ENCODE measurements around the gene SPATC1L. TPM values are rescaled to one million over a fixed set of nuclear protein-coding genes. Genes with fewer than 3 reads are reported as not detected.
A peak's percentile ranks its signal among the peaks of the same experiment; 100 is the strongest.
"Not testable (repeated sequence)": the region's sequence is repeated elsewhere in the genome, so short reads cannot be mapped to it uniquely, and the experiment has no call there.

SPATC1L gene
- total RNA-seq, 1 experiment from 2014 or later = 36.0 TPM

- Histone ChIP-seq H3K56ac (ENCODE audit: insufficient read length, low read depth, low read length) (no peak overlapping the region), H3K14ac (ENCODE audit: insufficient read depth, low read length) (no peak overlapping the region), H2BK120ac (ENCODE audit: low read depth, low read length, poor library complexity, severe bottlenecking) (no peak overlapping the region), H3T11ph (ENCODE audit: low read length) (no peak overlapping the region), H3K23ac (ENCODE audit: insufficient read length, low read depth, low read length) (no peak overlapping the region), H2BK20ac (ENCODE audit: low read depth, low read length, poor library complexity, severe bottlenecking) (no peak overlapping the region), H3K27me3 (ENCODE audit: insufficient read depth, low read length) (no peaks in the 10 kb centered on the region), H2AK5ac (ENCODE audit: insufficient read length, low read length) (no peak overlapping the region), H2BK12ac (ENCODE audit: insufficient read length, low read depth, low read length) (no peak overlapping the region), H2AFZ (ENCODE audit: low read length) (no peak overlapping the region), H4K8ac (replicated peaks; ENCODE audit: insufficient read length, low read depth, low read length) (no peak overlapping the region), H3K9me3 (ENCODE audit: control insufficient read depth, low read depth, low read length) (no peaks in the 10 kb centered on the region), H3K23me2 (ENCODE audit: insufficient read length, low read depth, low read length, poor library complexity, severe bottlenecking) (peaks cover 7% of the 10 kb centered on the region), H3K4me1 (ENCODE audit: insufficient read depth, low read length) (peaks cover 4% of the 10 kb centered on the region; the same call in 1 of the 2 replicates), H3K79me1 (ENCODE audit: insufficient read depth, low read depth, low read length, poor library complexity, severe bottlenecking) (no peaks in the 10 kb centered on the region), H2BK15ac (ENCODE audit: low read depth, low read length) (no peak overlapping the region), H3K9ac (ENCODE audit: extremely low read depth, insufficient read length, low read length) (no peak overlapping the region), H3K18ac (ENCODE audit: insufficient read length, low read depth, low read length) (no peak overlapping the region), H4K91ac (ENCODE audit: insufficient read length, low read depth, low read length) (no peak overlapping the region), H3K4me2 (ENCODE audit: insufficient read depth, insufficient read length, low read length) (peak overlapping the region; percentile 61), H4K5ac (ENCODE audit: insufficient read length, low read depth, low read length) (no peak overlapping the region), H3K27ac (ENCODE audit: insufficient read length, low read depth, low read length) (no peak overlapping the region), H3K4ac (ENCODE audit: low read depth, low read length) (no peak overlapping the region), H4K20me1 (ENCODE audit: control insufficient read depth, insufficient read depth, insufficient read length) (no peaks in the 10 kb centered on the region), H3K79me2 (ENCODE audit: insufficient read depth, low read length) (no peaks in the 10 kb centered on the region), H2BK5ac (ENCODE audit: insufficient read length, low read length) (no peak overlapping the region)
- DNase-seq = peak; percentile 95
- peak overlapping the region; percentile 89 to 99 (median 96); a peak in 6 of 7 replicates for H3K27ac Mint-ChIP-seq
- no CpG with 5 or more reads among the region's 30 CpGs for WGBS (ENCODE audit: extremely low coverage, insufficient read length, low lambda C conversion rate)
- H3K9me3 Mint-ChIP-seq = no peaks in the 10 kb centered on the region
- no peaks in the 10 kb centered on the region for H3K27me3 Mint-ChIP-seq (ENCODE audit: low read depth)
- TF ChIP-seq CTCF (conservative IDR thresholded peaks at IDR 0.05) = no peak
- H3K4me1 Mint-ChIP-seq = peaks cover 29 to 35% of the 10 kb centered on the region in 2 experiments
- H3K4me3 Mint-ChIP-seq = peak overlapping the region; percentile 74 to 89
- H3K36me3 Mint-ChIP-seq (ENCODE audit: insufficient read depth in 1 of 3, low read depth in 3 of 3) = peaks cover 4 to 15% (median 8%) of the 10 kb centered on the region in 3 experiments; a peak in 6 of 7 replicates
These were observed 631 bp upstream of the SPATC1L start for GRCh38 chr21:46184625-46185555.

- not testable (repeated sequence) for H4K91ac ChIP-seq (ENCODE audit: insufficient read length, low read depth, low read length); H2BK20ac ChIP-seq (ENCODE audit: low read depth, low read length, poor library complexity, severe bottlenecking); H2AK5ac ChIP-seq (ENCODE audit: insufficient read length, low read length); H3T11ph ChIP-seq (ENCODE audit: low read length); H3K14ac ChIP-seq (ENCODE audit: insufficient read depth, low read length); H3K18ac ChIP-seq (ENCODE audit: insufficient read length, low read depth, low read length); H2AFZ ChIP-seq (ENCODE audit: low read length); H3K27me3 Mint-ChIP-seq (ENCODE audit: low read depth); H3K79me1 ChIP-seq (ENCODE audit: insufficient read depth, low read depth, low read length, poor library complexity, severe bottlenecking); H3K27me3 ChIP-seq (ENCODE audit: insufficient read depth, low read length); H3K4ac ChIP-seq (ENCODE audit: low read depth, low read length); H3K56ac ChIP-seq (ENCODE audit: insufficient read length, low read depth, low read length); H3K4me1 ChIP-seq (ENCODE audit: insufficient read depth, low read length); DNase-seq; H3K9ac ChIP-seq (ENCODE audit: extremely low read depth, insufficient read length, low read length); H4K8ac ChIP-seq (replicated peaks; ENCODE audit: insufficient read length, low read depth, low read length); H2BK120ac ChIP-seq (ENCODE audit: low read depth, low read length, poor library complexity, severe bottlenecking); H3K27ac Mint-ChIP-seq; H3K23ac ChIP-seq (ENCODE audit: insufficient read length, low read depth, low read length); H3K79me2 ChIP-seq (ENCODE audit: insufficient read depth, low read length); H2BK15ac ChIP-seq (ENCODE audit: low read depth, low read length); H3K9me3 ChIP-seq (ENCODE audit: control insufficient read depth, low read depth, low read length); H2BK12ac ChIP-seq (ENCODE audit: insufficient read length, low read depth, low read length); H3K9me3 Mint-ChIP-seq; H3K36me3 Mint-ChIP-seq (ENCODE audit: insufficient read depth in 1 of 3, low read depth in 3 of 3); H4K20me1 ChIP-seq (ENCODE audit: control insufficient read depth, insufficient read depth, insufficient read length); H3K27ac ChIP-seq (ENCODE audit: insufficient read length, low read depth, low read length); H3K23me2 ChIP-seq (ENCODE audit: insufficient read length, low read depth, low read length, poor library complexity, severe bottlenecking); H4K5ac ChIP-seq (ENCODE audit: insufficient read length, low read depth, low read length); H2BK5ac ChIP-seq (ENCODE audit: insufficient read length, low read length)
- H3K4me2 ChIP-seq (ENCODE audit: insufficient read depth, insufficient read length, low read length) = peak overlapping the region; percentile 82
- peak overlapping the region; percentile 90 to 94 for H3K4me3 Mint-ChIP-seq
- H3K4me1 Mint-ChIP-seq = peaks cover 27 to 29% of the 10 kb centered on the region in 2 experiments
- no CpG with 5 or more reads among the region's 13 CpGs for WGBS (ENCODE audit: extremely low coverage, insufficient read length, low lambda C conversion rate)
These were observed 836 bp downstream of the SPATC1L start for GRCh38 chr21:46183337-46183909.

All from H9 (cell line).